Fibroblast of villous mesenchyme (primary cell): Measurements from ENCODE around the gene CD79A. TPM values are rescaled to one million over a fixed set of nuclear protein-coding genes. Genes with fewer than 3 reads are reported as not detected.

Experiments
- DNase-seq: peaks from one replicate; pipeline ENCODE4 v3.0.0-alpha.2; 2010; ENCODE audit warnings: low read depth
- H3K4me3 ChIP-seq: 2 replicates; pipeline ENCODE4 v1.5.1; 2011; ENCODE audit warnings: low read depth, mild to moderate bottlenecking, low read length
- total RNA-seq: library from RNA; depleted of rRNA; stranded (reverse); fragments of >200 nt; gene quantifications from 2 replicates; pipeline ENCODE4 v1.2.3, GENCODE V29; 2012
- TF ChIP-seq, protein P1 (sequence below): IDR thresholded peaks from 2 replicates; pipeline ENCODE4 v1.5.1; 2012; ENCODE audit warnings: low read depth, mild to moderate bottlenecking, low read length; ENCODE audit not compliant: insufficient read depth

Gene CD79A
- total RNA-seq, 1 donor, result not detected

DNA sequence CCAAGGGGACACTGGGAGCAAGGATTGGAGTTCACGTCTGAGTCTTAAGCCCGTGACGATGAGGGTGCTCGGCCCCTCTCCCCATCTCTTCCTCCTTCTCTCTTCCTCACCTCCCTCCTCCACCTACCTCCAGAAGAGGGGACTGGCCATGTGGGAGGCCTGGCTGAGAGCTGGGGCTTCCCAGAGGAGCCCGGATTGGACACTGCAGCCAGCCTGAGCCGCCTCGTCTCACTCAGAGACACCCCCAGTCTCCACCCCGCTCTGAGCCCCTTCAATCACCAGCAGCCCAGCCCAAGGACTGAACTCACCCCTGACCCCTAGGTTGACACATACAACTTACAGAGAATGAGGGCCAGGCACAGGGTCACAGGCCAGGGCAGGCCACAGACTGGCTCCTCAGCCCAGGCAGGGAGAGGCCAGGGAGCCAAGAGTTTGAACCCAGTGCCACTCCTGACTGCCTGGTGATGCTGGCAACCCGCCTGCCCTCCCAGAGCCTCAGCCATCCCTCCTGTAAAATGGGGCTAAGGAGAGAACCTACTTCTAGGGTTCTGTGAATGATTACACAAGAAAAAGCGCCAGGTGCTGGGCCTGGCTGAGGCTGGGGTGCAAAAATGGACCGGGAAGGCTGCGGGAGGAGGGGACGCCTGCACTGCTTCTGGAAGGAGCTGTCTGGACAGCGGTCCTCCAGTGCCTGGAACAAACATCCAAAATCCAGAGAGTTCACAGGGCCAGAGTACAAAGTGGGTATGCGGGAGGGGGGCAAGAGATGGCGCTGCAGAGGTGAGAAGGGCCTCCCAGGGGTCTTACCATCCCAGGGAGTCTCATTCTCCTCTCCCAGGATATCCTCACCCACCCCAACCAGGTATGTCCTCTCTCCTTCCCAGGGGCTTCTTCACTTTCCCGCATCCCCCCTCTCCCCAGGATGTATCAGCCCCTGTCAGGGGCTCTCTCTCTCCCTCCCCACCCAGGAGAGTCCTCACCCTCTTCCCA lies 1.1 kb downstream of the CD79A start:
- TF ChIP-seq, protein P1, sequence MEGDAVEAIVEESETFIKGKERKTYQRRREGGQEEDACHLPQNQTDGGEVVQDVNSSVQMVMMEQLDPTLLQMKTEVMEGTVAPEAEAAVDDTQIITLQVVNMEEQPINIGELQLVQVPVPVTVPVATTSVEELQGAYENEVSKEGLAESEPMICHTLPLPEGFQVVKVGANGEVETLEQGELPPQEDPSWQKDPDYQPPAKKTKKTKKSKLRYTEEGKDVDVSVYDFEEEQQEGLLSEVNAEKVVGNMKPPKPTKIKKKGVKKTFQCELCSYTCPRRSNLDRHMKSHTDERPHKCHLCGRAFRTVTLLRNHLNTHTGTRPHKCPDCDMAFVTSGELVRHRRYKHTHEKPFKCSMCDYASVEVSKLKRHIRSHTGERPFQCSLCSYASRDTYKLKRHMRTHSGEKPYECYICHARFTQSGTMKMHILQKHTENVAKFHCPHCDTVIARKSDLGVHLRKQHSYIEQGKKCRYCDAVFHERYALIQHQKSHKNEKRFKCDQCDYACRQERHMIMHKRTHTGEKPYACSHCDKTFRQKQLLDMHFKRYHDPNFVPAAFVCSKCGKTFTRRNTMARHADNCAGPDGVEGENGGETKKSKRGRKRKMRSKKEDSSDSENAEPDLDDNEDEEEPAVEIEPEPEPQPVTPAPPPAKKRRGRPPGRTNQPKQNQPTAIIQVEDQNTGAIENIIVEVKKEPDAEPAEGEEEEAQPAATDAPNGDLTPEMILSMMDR, result no peak
- DNase-seq, result no peak
- H3K4me3 ChIP-seq, result no peak overlapping the region

DNA sequence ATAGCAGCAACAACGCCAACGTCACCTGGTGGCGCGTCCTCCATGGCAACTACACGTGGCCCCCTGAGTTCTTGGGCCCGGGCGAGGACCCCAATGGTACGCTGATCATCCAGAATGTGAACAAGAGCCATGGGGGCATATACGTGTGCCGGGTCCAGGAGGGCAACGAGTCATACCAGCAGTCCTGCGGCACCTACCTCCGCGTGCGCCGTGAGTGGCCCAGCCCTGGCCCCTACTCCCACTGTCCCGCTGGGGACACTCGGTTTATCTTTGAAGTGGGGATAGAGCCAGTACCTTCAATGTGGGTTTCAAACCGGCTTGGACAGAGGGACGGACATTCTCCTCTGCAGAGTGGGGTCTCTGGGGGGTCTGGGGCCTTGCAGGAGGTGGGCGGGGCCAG lies 2.0 kb downstream of the CD79A start:
- TF ChIP-seq, protein P1, result no peak
- no peak overlapping the region for H3K4me3 ChIP-seq

DNA sequence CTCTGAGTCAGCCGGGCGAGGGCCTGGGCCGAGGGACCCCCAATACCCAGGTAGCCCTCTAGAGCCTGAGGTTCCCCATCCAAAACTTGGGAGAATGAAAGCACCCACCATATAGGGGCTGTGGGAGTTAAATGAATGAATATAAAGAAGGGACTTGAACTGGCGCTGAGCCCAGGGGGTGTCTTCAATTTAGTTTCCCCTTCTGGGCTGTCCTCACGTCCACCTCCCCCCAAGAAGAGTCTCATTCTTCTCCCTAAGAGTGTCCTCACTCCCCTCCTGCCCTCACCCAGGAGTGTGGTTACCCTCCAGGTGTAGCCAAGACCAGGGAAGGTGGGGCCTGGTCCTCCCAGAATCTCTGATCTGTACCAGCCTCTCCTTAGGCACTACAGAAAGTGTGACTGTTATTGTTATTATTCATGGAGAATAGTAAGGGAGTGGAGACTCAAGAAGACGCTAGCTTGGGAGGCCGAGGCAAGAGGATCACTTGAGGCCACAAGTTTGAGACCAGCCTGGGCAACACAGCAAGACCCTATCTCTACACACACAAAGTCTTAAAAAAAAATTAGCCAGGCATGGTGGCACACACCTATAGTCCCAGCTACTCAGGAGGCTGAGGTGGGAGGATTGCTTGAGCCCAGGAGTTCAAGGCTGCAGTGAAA lies 2.7 kb downstream of the CD79A start:
- TF ChIP-seq, protein P1, result no peak
- no peak for DNase-seq
- H3K4me3 ChIP-seq, result no peak overlapping the region

More for the DNA sequence above, 2.0 kb downstream of the CD79A start:
- DNase-seq, result no peak

DNA sequence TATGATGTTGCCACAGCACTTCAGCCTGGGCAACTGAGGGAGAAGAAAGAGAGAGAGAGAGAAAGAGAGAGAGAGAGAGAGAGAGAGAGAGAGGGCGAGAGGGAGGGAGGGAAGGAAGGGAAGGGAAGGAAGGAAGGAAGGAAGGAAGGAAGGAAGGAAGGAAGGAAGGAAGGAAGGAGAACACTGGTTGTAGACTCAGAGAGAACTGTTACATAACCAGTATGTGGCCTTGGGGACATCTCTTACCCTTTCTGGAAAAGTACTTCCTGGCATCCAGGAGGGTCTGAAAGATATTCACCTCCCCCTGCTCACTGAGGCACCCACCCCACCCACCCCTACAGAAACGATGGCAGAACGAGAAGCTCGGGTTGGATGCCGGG lies 3.2 kb downstream of the CD79A start:
- no peak overlapping the region for H3K4me3 ChIP-seq
- TF ChIP-seq, protein P1, result no peak
- DNase-seq, result no peak

DNA sequence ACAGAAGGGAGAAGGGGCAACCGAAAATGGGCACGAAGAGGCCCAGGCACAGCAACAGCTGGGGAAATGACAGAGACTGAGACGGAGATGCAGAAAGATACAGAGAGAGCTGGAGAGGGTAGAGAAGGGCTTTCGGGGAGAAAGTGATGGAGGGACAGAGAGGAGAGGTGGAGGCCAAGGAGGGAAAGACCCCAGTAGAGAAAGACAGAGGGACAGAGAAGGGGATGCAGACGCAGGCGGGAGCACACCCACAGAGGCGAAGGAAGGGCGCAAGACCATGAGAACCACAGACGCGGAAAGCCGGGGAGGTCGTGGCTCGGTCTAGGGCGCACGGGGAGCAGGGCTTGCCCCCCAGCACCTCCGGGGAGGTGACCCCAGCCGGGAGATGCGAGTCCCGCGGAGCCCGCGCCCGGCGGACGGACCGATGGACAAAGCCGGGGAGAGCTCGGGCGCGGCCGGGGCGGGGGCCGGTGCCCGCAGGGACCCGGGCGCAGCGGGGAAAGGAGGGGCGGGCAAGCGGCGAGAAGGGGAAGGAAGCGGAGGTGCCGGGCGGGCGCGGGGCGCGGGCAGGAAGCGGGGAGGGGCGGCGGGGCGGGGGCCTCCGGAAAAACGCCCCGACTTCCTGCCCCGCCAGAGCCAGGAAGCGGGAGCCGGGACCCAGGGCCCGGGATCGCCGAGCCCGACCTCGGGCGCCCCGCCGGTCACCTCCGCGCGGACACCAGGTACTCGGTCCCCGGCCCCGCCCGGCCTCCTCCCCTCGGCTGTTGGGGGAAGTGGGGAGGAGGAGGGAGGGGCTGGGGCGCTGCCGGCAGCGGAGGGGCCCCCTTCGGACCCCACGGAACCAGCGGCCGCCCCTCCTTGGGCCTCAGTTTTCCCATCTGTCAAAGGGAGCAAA lies 5.7 kb downstream of the CD79A start, which contains the start of gene ARHGEF1:
Gene ARHGEF1 (plus strand): TSS at position 617 of the 895 bp plus-strand sequence. CDS start 4,899 bp downstream, outside the sequence.
- H3K4me3 ChIP-seq, result peak within 1 kb of the TSS; percentile 66
- peak; percentile 33 for DNase-seq
- TF ChIP-seq, protein P1, result no peak

DNA sequence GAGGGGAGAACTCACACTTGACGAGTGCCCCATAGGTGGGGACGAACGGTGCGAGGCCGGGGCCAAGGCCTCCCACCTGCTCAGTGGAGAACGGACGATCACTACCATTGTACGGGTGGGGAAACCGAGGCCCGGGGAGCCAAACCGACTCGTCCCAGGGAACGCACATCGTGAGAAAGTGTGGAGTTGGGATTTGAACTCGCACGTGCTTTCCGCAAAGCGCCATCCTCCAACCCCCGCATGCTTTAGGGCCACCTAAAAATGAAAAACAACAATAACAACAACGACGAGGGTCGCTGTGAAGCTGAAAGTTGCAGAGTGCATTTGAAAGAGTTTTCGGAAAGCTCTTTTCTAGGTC lies 6.4 kb downstream of the CD79A start:
- DNase-seq, result no peak
- H3K4me3 ChIP-seq, result peak overlapping the region; percentile 66
- TF ChIP-seq, protein P1, result no peak
